ENCODE measurements around the gene GPR37.

DNA sequence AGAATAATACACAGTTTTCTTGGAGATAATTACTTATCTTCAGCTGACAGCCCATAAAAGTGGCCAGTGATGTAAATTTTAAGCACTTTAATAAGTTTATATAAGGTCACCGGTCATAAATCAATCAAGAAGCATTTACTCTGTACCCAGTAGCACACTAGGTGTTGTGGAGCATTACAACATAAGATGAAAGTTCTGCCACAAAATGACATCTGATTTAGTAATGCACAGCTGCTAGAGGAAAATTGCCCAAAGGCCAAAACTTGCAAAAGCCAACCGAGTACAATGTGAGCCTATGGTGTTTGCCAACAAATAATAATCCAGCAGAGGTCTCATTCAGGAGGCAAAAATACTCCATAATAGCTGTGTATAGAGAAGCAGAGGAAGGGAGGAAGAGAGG is 63.6 kb downstream of the GPR37 start:
- TF ChIP-seq, protein P1, sequence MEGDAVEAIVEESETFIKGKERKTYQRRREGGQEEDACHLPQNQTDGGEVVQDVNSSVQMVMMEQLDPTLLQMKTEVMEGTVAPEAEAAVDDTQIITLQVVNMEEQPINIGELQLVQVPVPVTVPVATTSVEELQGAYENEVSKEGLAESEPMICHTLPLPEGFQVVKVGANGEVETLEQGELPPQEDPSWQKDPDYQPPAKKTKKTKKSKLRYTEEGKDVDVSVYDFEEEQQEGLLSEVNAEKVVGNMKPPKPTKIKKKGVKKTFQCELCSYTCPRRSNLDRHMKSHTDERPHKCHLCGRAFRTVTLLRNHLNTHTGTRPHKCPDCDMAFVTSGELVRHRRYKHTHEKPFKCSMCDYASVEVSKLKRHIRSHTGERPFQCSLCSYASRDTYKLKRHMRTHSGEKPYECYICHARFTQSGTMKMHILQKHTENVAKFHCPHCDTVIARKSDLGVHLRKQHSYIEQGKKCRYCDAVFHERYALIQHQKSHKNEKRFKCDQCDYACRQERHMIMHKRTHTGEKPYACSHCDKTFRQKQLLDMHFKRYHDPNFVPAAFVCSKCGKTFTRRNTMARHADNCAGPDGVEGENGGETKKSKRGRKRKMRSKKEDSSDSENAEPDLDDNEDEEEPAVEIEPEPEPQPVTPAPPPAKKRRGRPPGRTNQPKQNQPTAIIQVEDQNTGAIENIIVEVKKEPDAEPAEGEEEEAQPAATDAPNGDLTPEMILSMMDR (IDR thresholded peaks at IDR 0.05; ENCODE audit: low read length): no peak
- TF ChIP-seq EZH2 (IDR thresholded peaks at IDR 0.05; ENCODE audit: borderline replicate concordance, low read length): no peak

Measured in OCI-LY1 (cell line).